Lung (tissue), 12 donors: ENCODE data around the gene RAB6D. TPM values are rescaled to one million over a fixed set of nuclear protein-coding genes. Genes with fewer than 3 reads are reported as not detected.
"Not testable (repeated sequence)": the region's sequence is repeated elsewhere in the genome, so short reads cannot be mapped to it uniquely, and the experiment has no call there.

Experiments used
- ATAC-seq: fragments of 200-7000 bp; cut with Tn5 transposase; one replicate; pipeline ENCODE4 v1.9.1; 2020; ENCODE audit warnings: moderate number of reproducible peaks; ENCODE audit not compliant: insufficient read depth, low FRiP score
- DNase-seq, 3 donors: peaks; one replicate each; pipeline ENCODE4 v3.0.0-alpha.2; 2013 to 2017
- H3K27ac ChIP-seq, 2 donors: one replicate each; pipeline ENCODE4 v1.5.1; 2013; ENCODE audit warnings: mild to moderate bottlenecking in 2 of 2, moderate library complexity in 2 of 2, control low read depth in 1 of 2, inconsistent platforms in 1 of 2, low read depth in 1 of 2, low read length in 1 of 2
- H3K27me3 ChIP-seq, 3 donors: one replicate each; pipeline ENCODE4 v1.5.1; 2013; ENCODE audit warnings: low read length in 2 of 3; ENCODE audit not compliant: control insufficient read depth in 3 of 3, insufficient read depth in 3 of 3
- H3K36me3 ChIP-seq, 4 donors: one replicate each; pipeline ENCODE4 v1.5.1; 2013; ENCODE audit warnings: low read length in 4 of 4, mild to moderate bottlenecking in 1 of 4, moderate library complexity in 1 of 4; ENCODE audit not compliant: control insufficient read depth in 4 of 4, insufficient read depth in 4 of 4
- H3K4me1 ChIP-seq, 5 donors: one replicate each; pipeline ENCODE4 v1.5.1; 2013; ENCODE audit warnings: low read length in 5 of 5, mild to moderate bottlenecking in 2 of 5, moderate library complexity in 1 of 5; ENCODE audit not compliant: control insufficient read depth in 5 of 5, insufficient read depth in 5 of 5
- H3K4me3 ChIP-seq: one replicate; pipeline ENCODE4 v1.5.1; 2013; ENCODE audit warnings: mild to moderate bottlenecking, control low read depth, moderate library complexity
- H3K9ac ChIP-seq, 2 donors: one replicate each; pipeline ENCODE4 v1.5.1; 2013; ENCODE audit warnings: low read length in 2 of 2, control low read depth in 1 of 2; ENCODE audit not compliant: insufficient read depth in 1 of 2
- H3K9me3 ChIP-seq, 4 donors: one replicate each; pipeline ENCODE4 v1.5.1; 2013; ENCODE audit warnings: low read length in 3 of 4, mild to moderate bottlenecking in 1 of 4, moderate library complexity in 1 of 4; ENCODE audit not compliant: control insufficient read depth in 4 of 4, insufficient read depth in 3 of 4
- CTCF ChIP-seq: IDR thresholded peaks from 2 replicates; pipeline ENCODE4 v1.5.1; 2012; ENCODE audit warnings: mild to moderate bottlenecking; ENCODE audit errors: control extremely low read depth, extremely low read depth
- WGBS, 2 donors: extraction: QIAGEN DNeasy Blood & Tissue Kit; methylation state at CpG; one replicate each; pipeline ENCODE4 v1.1.7; 2013; 5-methylcytosine and 5-hydroxymethylcytosine counted together
- polyA plus RNA-seq, 2 donors: library from polyadenylated mRNA; stranded (reverse); fragments of 200-250 nt; gene quantifications; one replicate each; pipeline ENCODE4 v1.2.1, GENCODE V29; 2013
- total RNA-seq, 2 donors: library from RNA; depleted of rRNA in 1 of 2; stranded (reverse); fragments of >200 nt in 1 of 2; gene quantifications; one replicate each; pipeline ENCODE4 v1.2.1, GENCODE V29; 2014 to 2021
- donor health status: control.
- donor health status: control.
- donor health status: Bipolar disorder and iron deficiency.
- donor health status: healthy.
- donor health status: DM: yes; HTN: yes; CAD: no.

Gene RAB6D
- total and polyA plus RNA-seq, 4 donors: 0.01 to 0.09 TPM; not detected in 2

- no peak for ATAC-seq
- 72 to 85% methylated on average over 4 of the region's 4 CpGs for WGBS, 2 donors
Observed at GRCh38 chr2:131400849-131401248, 36.9 kb upstream of the RAB6D start.

GRCh38 chr2:131400441-131400840 lies 36.5 kb upstream of the RAB6D start:
- not testable (repeated sequence) for H3K27ac ChIP-seq, ATAC-seq, DNase-seq, H3K27me3 ChIP-seq, H3K4me3 ChIP-seq, H3K36me3 ChIP-seq, H3K9ac ChIP-seq, H3K4me1 ChIP-seq, H3K9me3 ChIP-seq
- WGBS, 2 donors: 87 to 88% methylated on average over 4 of the region's 4 CpGs

More at GRCh38 chr2:131400849-131401248, 36.9 kb upstream of the RAB6D start:
- Histone ChIP-seq H3K9me3 (no peaks in the 10 kb centered on the region), H3K4me1 (no peaks in the 10 kb centered on the region), H3K9ac (no peak overlapping the region), H3K4me3 (no peak overlapping the region), H3K27ac (no peak overlapping the region), H3K36me3 (no peaks in the 10 kb centered on the region), H3K27me3 (peaks cover 0 to 3% (median 0%) of the 10 kb centered on the region in 3 donors)
- no peak for TF ChIP-seq CTCF
- DNase-seq: no peak

- ATAC-seq, H3K36me3 ChIP-seq, H3K9me3 ChIP-seq, H3K27ac ChIP-seq, DNase-seq, H3K4me1 ChIP-seq, H3K9ac ChIP-seq, H3K27me3 ChIP-seq, H3K4me3 ChIP-seq: not testable (repeated sequence)
- 81 to 86% methylated on average over 1 of the region's 1 CpG for WGBS, 2 donors
Observed at GRCh38 chr2:131396209-131396608, 32.2 kb upstream of the RAB6D start.

- H3K36me3 ChIP-seq, H3K4me3 ChIP-seq, H3K27me3 ChIP-seq, H3K9me3 ChIP-seq, H3K4me1 ChIP-seq, H3K9ac ChIP-seq, ATAC-seq, H3K27ac ChIP-seq: not testable (repeated sequence)
- WGBS, 2 donors: 41 to 50% methylated on average over 29 of the region's 29 CpGs
- DNase-seq: peak in 2 of 3 donors; percentile 34 to 45
Observed at GRCh38 chr2:131395024-131395645, 31.2 kb upstream of the RAB6D start.

GRCh38 chr2:131394147-131394931 lies 30.4 kb upstream of the RAB6D start:
- DNase-seq (peak; percentile 40 to 67 (median 59)), ATAC-seq (no peak)
- Histone ChIP-seq H3K27me3 (peaks cover 0 to 8% (median 6%) of the 10 kb centered on the region in 3 donors), H3K4me1 (peaks cover 0 to 6% (median 0%) of the 10 kb centered on the region in 5 donors), H3K9ac (no peak overlapping the region), H3K27ac (no peak overlapping the region), H3K36me3 (no peaks in the 10 kb centered on the region), H3K4me3 (no peak overlapping the region), H3K9me3 (no peaks in the 10 kb centered on the region)
- no peak for TF ChIP-seq CTCF
- 22 to 23% methylated on average over 40 to 45 of the region's 45 CpGs for WGBS, 2 donors

- H3K9me3 ChIP-seq, H3K4me3 ChIP-seq, H3K9ac ChIP-seq, H3K27ac ChIP-seq, H3K4me1 ChIP-seq, DNase-seq, H3K36me3 ChIP-seq, ATAC-seq: not testable (repeated sequence)
- WGBS, 2 donors: 73 to 86% methylated on average over 8 of the region's 9 CpGs
- peaks cover 0 to 14% (median 6%) of the 10 kb centered on the region in 3 donors for H3K27me3 ChIP-seq
Observed at GRCh38 chr2:131391953-131392352, 28.0 kb upstream of the RAB6D start.
